CD8-positive, alpha-beta memory T cell (primary cell): Measurements from ENCODE around the gene MRPS15. TPM values are rescaled to one million over a fixed set of nuclear protein-coding genes. Genes with fewer than 3 reads are reported as not detected.
A peak's percentile ranks its signal among the peaks of the same experiment; 100 is the strongest.
"Not testable (repeated sequence)": the region's sequence is repeated elsewhere in the genome, so short reads cannot be mapped to it uniquely, and the experiment has no call there.

ENCODE experiments used
- CTCF ChIA-PET: fragments of 350-600 bp; sonication (Branson Sonifier 250); formaldehyde crosslinking; loops from one replicate; lab custom pipeline; 2021; ENCODE audit warnings: antibody characterized with exemption; lab: Charles Lee
- POLR2A ChIA-PET: fragments of 350-600 bp; sonication (Branson Sonifier 250); formaldehyde crosslinking; loops from one replicate; lab custom pipeline; 2021; ENCODE audit warnings: antibody characterized with exemption; lab: Charles Lee
- DNase-seq, 5 donors: peaks; one replicate each; pipeline versions ENCODE4 v3.0.0 to v3.0.0-alpha.2; 2020 to 2022; ENCODE audit warnings: mixed read lengths in 1 of 5
- H3K27ac ChIP-seq: one replicate; pipeline ENCODE4 v1.7.0; 2013; ENCODE audit warnings: low read depth, mild to moderate bottlenecking, low read length, moderate library complexity
- H3K27me3 ChIP-seq: 2 replicates; pipeline ENCODE4 v1.7.0; 2013; ENCODE audit warnings: low read length, mild to moderate bottlenecking; ENCODE audit not compliant: insufficient read depth, poor library complexity, severe bottlenecking
- H3K36me3 ChIP-seq: 2 replicates; pipeline ENCODE4 v1.7.0; 2013; ENCODE audit warnings: mild to moderate bottlenecking, low read length, moderate library complexity; ENCODE audit not compliant: insufficient read depth
- H3K4me1 ChIP-seq: 2 replicates; pipeline ENCODE4 v1.7.0; 2013; ENCODE audit warnings: mild to moderate bottlenecking, low read length, moderate library complexity; ENCODE audit not compliant: insufficient read depth
- H3K4me3 ChIP-seq: 2 replicates; pipeline ENCODE4 v1.7.0; 2013; ENCODE audit warnings: mild to moderate bottlenecking, low read length
- H3K9me3 ChIP-seq: 2 replicates; pipeline ENCODE4 v1.7.0; 2013; ENCODE audit warnings: mild to moderate bottlenecking, low read length
- H3K27ac Mint-ChIP-seq, 8 donors: one replicate each; pipeline ENCODE4 v1.8.0; 2020 to 2021; ENCODE audit warnings: mixed read lengths in 8 of 8, mild to moderate bottlenecking in 6 of 8, inconsistent platforms in 3 of 8, moderate library complexity in 3 of 8
- H3K27me3 Mint-ChIP-seq, 2 donors: one replicate each; pipeline ENCODE4 v1.8.0; 2020 to 2021; ENCODE audit warnings: mixed read lengths in 2 of 2, mild to moderate bottlenecking in 1 of 2, moderate library complexity in 1 of 2
- H3K36me3 Mint-ChIP-seq, 3 donors: one replicate each; pipeline ENCODE4 v1.8.0; 2020 to 2021; ENCODE audit warnings: mixed read lengths in 3 of 3, inconsistent platforms in 1 of 3, mild to moderate bottlenecking in 1 of 3
- H3K4me1 Mint-ChIP-seq, 3 donors: one replicate each; pipeline ENCODE4 v1.8.0; 2020 to 2021; ENCODE audit warnings: mixed read lengths in 3 of 3, inconsistent platforms in 1 of 3, mild to moderate bottlenecking in 1 of 3
- H3K4me3 Mint-ChIP-seq, 7 donors: one replicate each; pipeline ENCODE4 v1.8.0; 2020 to 2021; ENCODE audit warnings: mixed read lengths in 7 of 7, mild to moderate bottlenecking in 6 of 7, moderate library complexity in 4 of 7, inconsistent platforms in 2 of 7
- H3K9me3 Mint-ChIP-seq, 5 donors: one replicate each; pipeline ENCODE4 v1.8.0; 2020 to 2022; ENCODE audit warnings: mixed read lengths in 5 of 5, mild to moderate bottlenecking in 3 of 5, moderate library complexity in 2 of 5, inconsistent platforms in 1 of 5
- polyA plus RNA-seq: library from polyadenylated mRNA; unstranded; fragments of 300-500 nt; fragmentation: Illumina TruSeq; gene quantifications from one replicate; pipeline ENCODE4 v1.2.3, GENCODE V29; 2021
- total RNA-seq, 2 experiments: library from RNA; stranded (reverse); gene quantifications; one replicate each; pipeline ENCODE4 v1.2.3, GENCODE V29; 2021

Gene MRPS15
- total and polyA plus RNA-seq, 3 experiments from 2014 or later: 76.5 to 143 (median 134) TPM

DNA sequence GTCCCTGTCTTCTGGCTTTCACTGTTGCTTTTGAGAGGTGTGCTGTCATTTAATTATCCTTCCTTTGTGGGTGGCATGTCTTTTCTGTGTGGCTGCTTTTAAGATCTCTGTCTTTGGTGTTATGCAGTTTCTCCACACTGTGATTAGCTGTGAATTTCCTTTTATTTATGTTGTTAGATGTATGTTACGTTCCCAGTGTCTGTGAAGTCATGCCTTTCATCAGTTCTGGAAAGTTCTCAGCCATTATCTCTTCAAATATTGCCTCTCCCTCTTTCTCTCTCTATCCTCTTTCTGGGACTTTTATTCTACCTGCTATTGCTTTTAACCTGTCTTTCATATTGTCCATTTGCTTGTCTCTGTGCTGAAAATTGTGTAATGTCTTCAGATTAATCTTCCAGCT, 39.5 kb upstream of the MRPS15 start:
- Histone ChIP-seq H3K4me1 (no peaks in the 10 kb centered on the region), H3K36me3 (no peaks in the 10 kb centered on the region), H3K9me3 (no peaks in the 10 kb centered on the region), H3K27me3 (no peaks in the 10 kb centered on the region), H3K4me3 (no peak overlapping the region), H3K27ac (no peak overlapping the region)
- CTCF ChIA-PET: no interaction called here
- Mint-ChIP-seq H3K36me3 (no peaks in the 10 kb centered on the region), H3K27ac (no peak overlapping the region), H3K4me3 (no peak overlapping the region), H3K9me3 (no peaks in the 10 kb centered on the region), H3K27me3 (peaks cover 12 to 47% of the 10 kb centered on the region in 2 donors), H3K4me1 (no peaks in the 10 kb centered on the region)
- POLR2A ChIA-PET: no interaction called here
- DNase-seq: no peak

GRCh38 chr1:36503159-36503558, 39.0 kb upstream of the MRPS15 start:
- H3K4me1 Mint-ChIP-seq: no peaks in the 10 kb centered on the region
- Histone ChIP-seq H3K27me3 (no peaks in the 10 kb centered on the region), H3K27ac (no peak overlapping the region), H3K9me3 (no peaks in the 10 kb centered on the region), H3K4me3 (no peak overlapping the region), H3K36me3 (no peaks in the 10 kb centered on the region), H3K4me1 (no peaks in the 10 kb centered on the region)
- DNase-seq: no peak
- H3K4me3 Mint-ChIP-seq: no peak overlapping the region
- H3K27me3 Mint-ChIP-seq: peaks cover 13 to 42% of the 10 kb centered on the region in 2 donors
- POLR2A ChIA-PET: no interaction called here
- CTCF ChIA-PET: no interaction called here
- H3K9me3 Mint-ChIP-seq: no peaks in the 10 kb centered on the region
- no peak overlapping the region for H3K27ac Mint-ChIP-seq
- H3K36me3 Mint-ChIP-seq: no peaks in the 10 kb centered on the region

DNA sequence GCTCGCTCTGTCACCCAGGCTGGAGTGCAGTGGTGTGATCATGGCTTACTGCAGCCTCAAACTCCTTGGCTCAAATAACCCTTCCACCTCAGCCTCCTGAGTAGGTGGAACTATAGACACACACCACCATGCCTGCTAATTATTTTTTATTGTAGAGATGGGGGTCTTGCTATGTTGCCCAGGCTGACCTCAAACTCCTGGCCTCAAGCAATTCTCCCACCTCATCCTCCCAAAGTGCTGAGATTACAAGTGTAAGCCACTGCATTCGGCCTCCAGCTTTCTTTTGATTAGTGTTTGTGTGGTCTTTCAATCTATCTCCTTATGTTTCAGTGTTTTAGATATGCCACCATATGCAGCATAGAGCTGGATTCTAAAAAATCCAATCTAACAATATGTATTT, 38.4 kb upstream of the MRPS15 start:
- POLR2A ChIA-PET: no interaction called here
- H3K4me3 ChIP-seq: no peak overlapping the region

GRCh38 chr1:36501911-36502310, 37.7 kb upstream of the MRPS15 start:
- H3K9me3 Mint-ChIP-seq, POLR2A ChIA-PET, H3K36me3 Mint-ChIP-seq, DNase-seq, H3K4me1 Mint-ChIP-seq, H3K36me3 ChIP-seq, CTCF ChIA-PET, H3K4me3 ChIP-seq, H3K4me3 Mint-ChIP-seq, H3K27ac Mint-ChIP-seq, H3K4me1 ChIP-seq, H3K27me3 ChIP-seq, H3K27ac ChIP-seq, H3K9me3 ChIP-seq: not testable (repeated sequence)
- H3K27me3 Mint-ChIP-seq: peaks cover 8 to 39% of the 10 kb centered on the region in 2 donors

More for the DNA sequence above, 38.4 kb upstream of the MRPS15 start:
- no peak overlapping the region for H3K27ac ChIP-seq
- peaks cover 13 to 38% of the 10 kb centered on the region in 2 donors for H3K27me3 Mint-ChIP-seq
- H3K36me3 Mint-ChIP-seq: no peaks in the 10 kb centered on the region
- CTCF ChIA-PET: no interaction called here
- no peak overlapping the region for H3K4me3 Mint-ChIP-seq
- H3K36me3 ChIP-seq: no peaks in the 10 kb centered on the region
- no peaks in the 10 kb centered on the region for H3K4me1 ChIP-seq
- no peak overlapping the region for H3K27ac Mint-ChIP-seq
- H3K9me3 ChIP-seq: no peaks in the 10 kb centered on the region
- DNase-seq: peak in 1 of 5 donors; percentile 12
- H3K9me3 Mint-ChIP-seq: no peaks in the 10 kb centered on the region
- no peaks in the 10 kb centered on the region for H3K4me1 Mint-ChIP-seq
- H3K27me3 ChIP-seq: no peaks in the 10 kb centered on the region

- H3K4me1 Mint-ChIP-seq: no peaks in the 10 kb centered on the region
Measured at GRCh38 chr1:36497207-36497606, 33.0 kb upstream of the MRPS15 start.

GRCh38 chr1:36494971-36495370, 30.8 kb upstream of the MRPS15 start:
- H3K4me1 ChIP-seq: no peaks in the 10 kb centered on the region
- Mint-ChIP-seq H3K27me3 (peaks cover 14 to 32% of the 10 kb centered on the region in 2 donors), H3K4me1 (no peaks in the 10 kb centered on the region), H3K36me3 (no peaks in the 10 kb centered on the region), H3K9me3 (no peaks in the 10 kb centered on the region), H3K27ac (no peak overlapping the region), H3K4me3 (no peak overlapping the region)
- no peaks in the 10 kb centered on the region for H3K9me3 ChIP-seq
- no peak overlapping the region for H3K27ac ChIP-seq
- CTCF ChIA-PET: no interaction called here
- no peaks in the 10 kb centered on the region for H3K27me3 ChIP-seq
- POLR2A ChIA-PET: no interaction called here
- DNase-seq: no peak
- H3K36me3 ChIP-seq: no peaks in the 10 kb centered on the region
- no peak overlapping the region for H3K4me3 ChIP-seq

More at GRCh38 chr1:36497207-36497606, 33.0 kb upstream of the MRPS15 start:
- Histone ChIP-seq H3K27ac (no peak overlapping the region), H3K9me3 (no peaks in the 10 kb centered on the region), H3K4me1 (no peaks in the 10 kb centered on the region), H3K36me3 (no peaks in the 10 kb centered on the region), H3K27me3 (no peaks in the 10 kb centered on the region), H3K4me3 (no peak overlapping the region)
- DNase-seq: no peak
- Mint-ChIP-seq H3K9me3 (no peaks in the 10 kb centered on the region), H3K27me3 (peaks cover 16 to 28% of the 10 kb centered on the region in 2 donors), H3K4me3 (no peak overlapping the region), H3K36me3 (no peaks in the 10 kb centered on the region), H3K27ac (no peak overlapping the region)
- POLR2A ChIA-PET: no interaction called here
- CTCF ChIA-PET: no interaction called here

GRCh38 chr1:36493524-36493923, 29.3 kb upstream of the MRPS15 start:
- Mint-ChIP-seq H3K27me3 (peaks cover 13 to 32% of the 10 kb centered on the region in 2 donors), H3K4me1 (no peaks in the 10 kb centered on the region), H3K27ac (no peak overlapping the region), H3K36me3 (no peaks in the 10 kb centered on the region), H3K9me3 (no peaks in the 10 kb centered on the region), H3K4me3 (no peak overlapping the region)
- Histone ChIP-seq H3K36me3 (no peaks in the 10 kb centered on the region), H3K27ac (no peak overlapping the region), H3K4me1 (no peaks in the 10 kb centered on the region), H3K9me3 (no peaks in the 10 kb centered on the region), H3K4me3 (no peak overlapping the region), H3K27me3 (no peaks in the 10 kb centered on the region)
- POLR2A ChIA-PET: no interaction called here
- DNase-seq: no peak
- CTCF ChIA-PET: no interaction called here

DNA sequence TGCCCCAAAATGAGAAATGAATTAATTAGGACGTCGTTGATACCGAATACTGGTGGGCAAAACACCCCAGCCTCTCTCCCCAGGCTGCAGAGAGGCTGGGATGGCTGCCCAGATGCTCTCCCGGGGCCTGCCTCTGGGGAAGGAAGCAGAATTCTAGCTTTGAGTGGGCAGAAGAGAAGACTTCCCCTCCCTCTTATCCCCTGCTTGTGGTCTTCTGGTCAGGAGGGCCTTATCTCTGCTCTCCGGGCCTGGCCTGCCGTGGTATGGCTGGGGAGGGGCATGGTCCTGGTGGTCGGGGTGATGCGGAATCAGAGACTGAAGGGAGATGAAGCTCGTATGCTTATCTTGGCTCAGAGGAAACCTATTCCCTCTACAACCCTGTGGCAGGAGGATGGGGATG, 28.3 kb upstream of the MRPS15 start:
- no peaks in the 10 kb centered on the region for H3K36me3 Mint-ChIP-seq
- no peak overlapping the region for H3K27ac Mint-ChIP-seq
- H3K36me3 ChIP-seq: no peaks in the 10 kb centered on the region
- no peak for DNase-seq
- no peak overlapping the region for H3K4me3 Mint-ChIP-seq
- H3K27ac ChIP-seq: no peak overlapping the region
- H3K9me3 ChIP-seq: no peaks in the 10 kb centered on the region
- H3K4me1 ChIP-seq: no peaks in the 10 kb centered on the region
- POLR2A ChIA-PET: no interaction called here
- H3K4me3 ChIP-seq: no peak overlapping the region
- H3K4me1 Mint-ChIP-seq: no peaks in the 10 kb centered on the region
- peaks cover 18 to 36% of the 10 kb centered on the region in 2 donors for H3K27me3 Mint-ChIP-seq
- CTCF ChIA-PET: no interaction called here
- no peaks in the 10 kb centered on the region for H3K27me3 ChIP-seq
- H3K9me3 Mint-ChIP-seq: no peaks in the 10 kb centered on the region
